Inferior parietal cortex (tissue), 1 donor: Measurements from ENCODE around the gene ELN.
"Not testable (repeated sequence)": the region's sequence is repeated elsewhere in the genome, so short reads cannot be mapped to it uniquely, and the experiment has no call there.

Source experiments
- DNase-seq: peaks from one replicate; pipeline ENCODE4 v3.0.0-alpha.2; 2016; ENCODE audit errors: extremely low spot score

The ELN gene

GRCh38 chr7:74027683-74028320 is at the start of gene ELN:
Gene ELN, plus strand, starts transcription at chr7:74028173. Its CDS starts 15 bp downstream, at chr7:74028188.
- DNase-seq = no peak

- peak; percentile 3 for DNase-seq
Observed at GRCh38 chr7:73978661-73979563, 49.1 kb upstream of the ELN start.

- DNase-seq = not testable (repeated sequence)
Observed at GRCh38 chr7:73979656-73980055, 48.3 kb upstream of the ELN start.

GRCh38 chr7:73980206-73980605 is 47.8 kb upstream of the ELN start:
- DNase-seq = no peak

- no peak for DNase-seq
Observed at GRCh38 chr7:73981933-73982332, 46.0 kb upstream of the ELN start.

- no peak for DNase-seq
Observed at GRCh38 chr7:73983437-73984164, 44.4 kb upstream of the ELN start.

GRCh38 chr7:73984481-73985205 is 43.3 kb upstream of the ELN start:
- DNase-seq = no peak

- DNase-seq = no peak
Observed at GRCh38 chr7:73985737-73986141, 42.2 kb upstream of the ELN start.

- DNase-seq = no peak
Observed at GRCh38 chr7:73986158-73986631, 41.8 kb upstream of the ELN start.

- no peak for DNase-seq
Observed at GRCh38 chr7:73987298-73987697, 40.7 kb upstream of the ELN start.

- peak; percentile 45 for DNase-seq
Observed at GRCh38 chr7:73988197-73988596, 39.8 kb upstream of the ELN start.

- DNase-seq = no peak
Observed at GRCh38 chr7:73991522-73992100, 36.4 kb upstream of the ELN start.

- no peak for DNase-seq
Observed at GRCh38 chr7:73992101-73992562, 35.8 kb upstream of the ELN start.

GRCh38 chr7:73994023-73994422 is 34.0 kb upstream of the ELN start:
- DNase-seq = no peak

GRCh38 chr7:73994761-73995160 is 33.2 kb upstream of the ELN start:
- DNase-seq = no peak

- no peak for DNase-seq
Observed at GRCh38 chr7:73995330-73995729, 32.6 kb upstream of the ELN start.

GRCh38 chr7:73995821-73996511 is 32.0 kb upstream of the ELN start:
- DNase-seq = no peak

- no peak for DNase-seq
Observed at GRCh38 chr7:73997056-73997455, 30.9 kb upstream of the ELN start.

GRCh38 chr7:73999664-74000435 is 28.1 kb upstream of the ELN start:
- no peak for DNase-seq
